Keratinocyte (primary cell): ENCODE data around the gene GMEB2. TPM values are rescaled to one million over a fixed set of nuclear protein-coding genes. Genes with fewer than 3 reads are reported as not detected.

Source experiments
- DNase-seq: peaks from one replicate; pipeline ENCODE4 v3.0.0-alpha.2; 2011; ENCODE audit warnings: low read depth, missing footprints, low spot score
- FAIRE-seq: peaks from 2 replicates; lab custom pipeline; 2011; peaks lifted over from hg19 to GRCh38; lab: Jason Lieb, UNC
- H2AFZ ChIP-seq: 2 replicates; pipeline ENCODE4 v1.6.0; 2012; ENCODE audit warnings: low read length, control low read depth, inconsistent platforms; ENCODE audit not compliant: control insufficient read depth
- H3K27ac ChIP-seq: 2 replicates; pipeline ENCODE4 v1.5.1; 2011; ENCODE audit warnings: low read length; ENCODE audit not compliant: control insufficient read depth, insufficient read depth
- H3K27me3 ChIP-seq: 3 replicates; pipeline ENCODE4 v1.6.0; 2011; ENCODE audit warnings: low read length; ENCODE audit not compliant: control insufficient read depth, insufficient read depth; ENCODE audit errors: extremely low read depth
- H3K36me3 ChIP-seq, 2 experiments: 2 replicates in 1 of 2; 3 replicates in 1 of 2; pipeline ENCODE4 v1.5.1; 2011; ENCODE audit warnings: low read length in 2 of 2, mild to moderate bottlenecking in 1 of 2; ENCODE audit not compliant: control insufficient read depth in 2 of 2, insufficient read depth in 2 of 2; ENCODE audit errors: extremely low read depth in 1 of 2
- H3K4me1 ChIP-seq: 3 replicates; pipeline ENCODE4 v1.5.1; 2011; ENCODE audit warnings: low read length; ENCODE audit not compliant: control insufficient read depth, insufficient read depth; ENCODE audit errors: extremely low read depth
- H3K4me2 ChIP-seq: 3 replicates; pipeline ENCODE4 v1.6.0; 2011; ENCODE audit warnings: low read depth, low read length; ENCODE audit not compliant: control insufficient read depth, insufficient read depth; ENCODE audit errors: extremely low read depth
- H3K4me3 ChIP-seq, 3 experiments: fragments of 200-600 bp in 1 of 3; sonication (generic) in 1 of 3; 2 replicates in 2 of 3; 3 replicates in 1 of 3; pipeline ENCODE4 v1.5.1; 2011 to 2016; ENCODE audit warnings: low read length in 3 of 3, mild to moderate bottlenecking in 3 of 3, control low read depth in 2 of 3, inconsistent platforms in 1 of 3, low read depth in 1 of 3, mixed read lengths in 1 of 3, mixed run types in 1 of 3, moderate library complexity in 1 of 3; ENCODE audit not compliant: control insufficient read depth in 2 of 3, insufficient read depth in 2 of 3; ENCODE audit errors: extremely low read depth in 1 of 3
- H3K79me2 ChIP-seq: 2 replicates; pipeline ENCODE4 v1.6.0; 2012; ENCODE audit warnings: low read length; ENCODE audit not compliant: control insufficient read depth, insufficient read depth
- H3K9ac ChIP-seq: 3 replicates; pipeline ENCODE4 v1.6.0; 2011; ENCODE audit warnings: low read length; ENCODE audit not compliant: control insufficient read depth, insufficient read depth; ENCODE audit errors: extremely low read depth
- H3K9me1 ChIP-seq: 3 replicates; pipeline ENCODE4 v1.6.0; 2011; ENCODE audit warnings: low read length; ENCODE audit not compliant: control insufficient read depth, insufficient read depth; ENCODE audit errors: extremely low read depth
- H3K9me3 ChIP-seq: 2 replicates; pipeline ENCODE4 v1.5.1; 2012; ENCODE audit warnings: low read depth, low read length; ENCODE audit not compliant: control insufficient read depth
- H4K20me1 ChIP-seq: 3 replicates; pipeline ENCODE4 v1.6.0; 2011; ENCODE audit warnings: low read length; ENCODE audit not compliant: control insufficient read depth, insufficient read depth; ENCODE audit errors: extremely low read depth
- CTCF ChIP-seq, 3 experiments: IDR thresholded peaks in 1 of 3; conservative IDR thresholded peaks in 1 of 3; optimal IDR thresholded peaks in 1 of 3; 2 replicates in 2 of 3; 3 replicates in 1 of 3; pipeline versions ENCODE3 to v1.5.1; 2011; ENCODE audit warnings: low read length in 3 of 3, mild to moderate bottlenecking in 3 of 3, moderate library complexity in 2 of 3, control low read depth in 1 of 3, inconsistent platforms in 1 of 3; ENCODE audit not compliant: insufficient read depth in 2 of 3; ENCODE audit errors: extremely low read depth in 1 of 3
- EZH2 ChIP-seq: IDR thresholded peaks from one replicate; pipeline ENCODE4 v1.6.1; 2012; ENCODE audit warnings: inconsistent platforms, mild to moderate bottlenecking, low read length, moderate library complexity
- dilution Hi-C: fragments of 300-500 bp; cut with MboI; formaldehyde crosslinking; loops from one replicate; pipeline ENCODE4 v1.7.0; 2020; ENCODE audit warnings: low sequenced_read_pairs; ENCODE audit not compliant: extremely low pct_ligation_motif_present
- polyA plus RNA-seq, 5 experiments: library from polyadenylated mRNA; depleted of rRNA in 3 of 5; stranded (reverse) in 3 of 5; stranded (forward) in 1 of 5; unstranded in 1 of 5; fragments of >200 nt; gene quantifications; 1 replicate in 1 of 5; 2 replicates in 3 of 5; 3 replicates in 1 of 5; pipeline versions ENCODE4 v1.2.1 to v1.2.3, GENCODE V29; 2011 to 2012; ENCODE audit warnings: missing spikeins in 2 of 5, low read depth in 1 of 5, low replicate concordance in 1 of 5

Gene GMEB2
- polyA plus RNA-seq, 1 donor (not counting 4 experiments of a cell fraction or from before 2014, with no cell fraction given) = 5.1 TPM

- peak within 1 kb of the TSS; percentile 55 for H3K27ac ChIP-seq
- FAIRE-seq (no peak), DNase-seq (peak; percentile 30)
- no peaks in the 10 kb centered on the region for H3K27me3 ChIP-seq
- H3K4me1 ChIP-seq = peaks cover 14% of the 10 kb centered on the region
- TF ChIP-seq CTCF (optimal IDR thresholded peaks at IDR 0.05 in 1 of 3, IDR thresholded peaks at IDR 0.05 in 1 of 3, conservative IDR thresholded peaks at IDR 0.05 in 1 of 3; ENCODE audit: extremely low read depth in 1 of 3, insufficient read depth in 2 of 3, low read length in 3 of 3) (no peak), EZH2 (no peak)
- H3K4me3 ChIP-seq = peak within 1 kb of the TSS; percentile 81 to 97 (median 94)
- dilution Hi-C loops = no loop called here
- peaks cover 25% of the 10 kb centered on the region for H3K79me2 ChIP-seq
- H3K36me3 ChIP-seq = peaks cover 9 to 17% of the 10 kb centered on the region in 2 experiments
- H3K9me1 ChIP-seq = no peaks in the 10 kb centered on the region
- H3K9ac ChIP-seq = peak within 1 kb of the TSS; percentile 83
- H2AFZ ChIP-seq = peak within 1 kb of the TSS; percentile 96
- no peaks in the 10 kb centered on the region for H3K9me3 ChIP-seq
- no peaks in the 10 kb centered on the region for H4K20me1 ChIP-seq
- H3K4me2 ChIP-seq = peak within 1 kb of the TSS; percentile 80
These were observed 31.2 kb upstream of the GMEB2 start, which contains the start of gene RTEL1 for GRCh38 chr20:63657937-63658748. RTEL1 (plus strand) TSS chr20:63658312; CDS start chr20:63659403, 1,091 bp downstream.

- peak overlapping the region; percentile 55 for H3K27ac ChIP-seq
- peaks cover 24% of the 10 kb centered on the region for H3K79me2 ChIP-seq
- peak overlapping the region; percentile 81 to 97 (median 94) for H3K4me3 ChIP-seq
- no peak for DNase-seq
- H2AFZ ChIP-seq = peak overlapping the region; percentile 87
- peak overlapping the region; percentile 80 for H3K4me2 ChIP-seq
- TF ChIP-seq CTCF (optimal IDR thresholded peaks at IDR 0.05 in 1 of 3, IDR thresholded peaks at IDR 0.05 in 1 of 3, conservative IDR thresholded peaks at IDR 0.05 in 1 of 3; ENCODE audit: extremely low read depth in 1 of 3, insufficient read depth in 2 of 3, low read length in 3 of 3) (no peak), EZH2 (no peak)
- peaks cover 6 to 10% of the 10 kb centered on the region in 2 experiments for H3K36me3 ChIP-seq
- peaks cover 14% of the 10 kb centered on the region for H3K4me1 ChIP-seq
- no peak for FAIRE-seq
- H3K9me3 ChIP-seq = no peaks in the 10 kb centered on the region
- no peaks in the 10 kb centered on the region for H4K20me1 ChIP-seq
- dilution Hi-C loops = no loop called here
- peak overlapping the region; percentile 83 for H3K9ac ChIP-seq
- no peaks in the 10 kb centered on the region for H3K27me3 ChIP-seq
- H3K9me1 ChIP-seq = no peaks in the 10 kb centered on the region
These were observed 30.5 kb upstream of the GMEB2 start for GRCh38 chr20:63657260-63657936.
